Measurements from ENCODE around the gene CA9.

Gene CA9

GRCh38 chr9:35691757-35692301 is 18.1 kb downstream of the CA9 start:
- no peak for DNase-seq (ENCODE audit: low read depth in 2 of 2)

- DNase-seq (ENCODE audit: low read depth in 2 of 2), result no peak
These were observed 22.2 kb downstream of the CA9 start for GRCh38 chr9:35695943-35696401.

GRCh38 chr9:35696520-35697215 is 22.9 kb downstream of the CA9 start:
- no peak for DNase-seq (ENCODE audit: low read depth in 2 of 2)

- DNase-seq (ENCODE audit: low read depth in 2 of 2), result no peak
These were observed 23.8 kb downstream of the CA9 start for GRCh38 chr9:35697486-35697885.

- DNase-seq (ENCODE audit: low read depth in 2 of 2), result no peak
These were observed 24.5 kb downstream of the CA9 start for GRCh38 chr9:35698231-35698630.

GRCh38 chr9:35700031-35700430 is 26.3 kb downstream of the CA9 start:
- DNase-seq (ENCODE audit: low read depth in 2 of 2), result no peak

GRCh38 chr9:35700942-35701341 is 27.2 kb downstream of the CA9 start:
- DNase-seq (ENCODE audit: low read depth in 2 of 2), result no peak

GRCh38 chr9:35702696-35703095 is 29.0 kb downstream of the CA9 start:
- no peak for DNase-seq (ENCODE audit: low read depth in 2 of 2)

- no peak for DNase-seq (ENCODE audit: low read depth in 2 of 2)
These were observed 30.4 kb downstream of the CA9 start for GRCh38 chr9:35703906-35704672.

- no peak for DNase-seq (ENCODE audit: low read depth in 2 of 2)
These were observed 31.6 kb downstream of the CA9 start for GRCh38 chr9:35705372-35705771.

- DNase-seq (ENCODE audit: low read depth in 2 of 2), result no peak
These were observed 32.2 kb downstream of the CA9 start for GRCh38 chr9:35705836-35706430.

GRCh38 chr9:35706951-35707350 is 33.2 kb downstream of the CA9 start:
- no peak for DNase-seq (ENCODE audit: low read depth in 2 of 2)

- no peak for DNase-seq (ENCODE audit: low read depth in 2 of 2)
These were observed 34.4 kb downstream of the CA9 start for GRCh38 chr9:35708146-35708545.

- DNase-seq (ENCODE audit: low read depth in 2 of 2), result no peak
These were observed 37.2 kb downstream of the CA9 start for GRCh38 chr9:35710818-35711500.

- no peak for DNase-seq (ENCODE audit: low read depth in 2 of 2)
These were observed 38.0 kb downstream of the CA9 start for GRCh38 chr9:35711501-35712428.

- no peak for DNase-seq (ENCODE audit: low read depth in 2 of 2)
These were observed 39.2 kb downstream of the CA9 start for GRCh38 chr9:35712762-35713400.

- no peak for DNase-seq (ENCODE audit: low read depth in 2 of 2)
These were observed 39.9 kb downstream of the CA9 start for GRCh38 chr9:35713578-35713977.

- DNase-seq (ENCODE audit: low read depth in 2 of 2), result no peak
These were observed 40.4 kb downstream of the CA9 start for GRCh38 chr9:35714123-35714522.

GRCh38 chr9:35714579-35715252 is 41.0 kb downstream of the CA9 start:
- no peak for DNase-seq (ENCODE audit: low read depth in 2 of 2)

- DNase-seq (ENCODE audit: low read depth in 2 of 2), result no peak
These were observed 42.5 kb downstream of the CA9 start for GRCh38 chr9:35716230-35716629.

Measured in fibroblast of skin of left biceps (primary cell).